WTC11 (cell line): Measurements from ENCODE around the gene PHLPP2. TPM values are rescaled to one million over a fixed set of nuclear protein-coding genes. Genes with fewer than 3 reads are reported as not detected.

Experiments used
- ATAC-seq: fragments of 200-7000 bp; cut with Tn5 transposase; 2 replicates; pipeline ENCODE4 v1.10.0; 2021; ENCODE audit warnings: mild to moderate bottlenecking, moderate library complexity
- CTCF ChIA-PET: fragments of 300-600 bp; sonication (Branson Sonifier 250); formaldehyde crosslinking; loops from one replicate; lab custom pipeline; 2021; ENCODE audit warnings: antibody characterized with exemption; lab: Charles Lee
- POLR2A ChIA-PET: fragments of 350-600 bp; sonication (Branson Sonifier 250); formaldehyde crosslinking; loops from one replicate; lab custom pipeline; 2021; ENCODE audit warnings: antibody characterized with exemption; lab: Charles Lee
- DNase-seq: peaks from one replicate; pipeline ENCODE4 v3.0.0; 2021; ENCODE audit warnings: low spot score
- H3K27ac Mint-ChIP-seq: 2 replicates; pipeline ENCODE4 v1.8.0; 2021; ENCODE audit warnings: mixed read lengths
- H3K27me3 Mint-ChIP-seq: 2 replicates; pipeline ENCODE4 v1.8.0; 2021; ENCODE audit warnings: low read depth, mild to moderate bottlenecking, moderate library complexity, mixed read lengths
- H3K36me3 Mint-ChIP-seq: 2 replicates; pipeline ENCODE4 v1.8.0; 2021; ENCODE audit warnings: mixed read lengths
- H3K4me1 Mint-ChIP-seq: 2 replicates; pipeline ENCODE4 v1.8.0; 2022; ENCODE audit warnings: mixed read lengths
- H3K4me3 Mint-ChIP-seq: 2 replicates; pipeline ENCODE4 v1.8.0; 2021; ENCODE audit warnings: mild to moderate bottlenecking, moderate library complexity, mixed read lengths
- H3K9me3 Mint-ChIP-seq: 2 replicates; pipeline ENCODE4 v1.8.0; 2021; ENCODE audit warnings: mixed read lengths
- ARID4B ChIP-seq: sonication (generic); formaldehyde crosslinking; IDR thresholded peaks from 2 replicates; pipeline ENCODE4 v1.8.0; 2023; ENCODE audit warnings: missing genetic modification reagents, mild to moderate bottlenecking, borderline replicate concordance
- ATF2 ChIP-seq: sonication (generic); formaldehyde crosslinking; IDR thresholded peaks from 2 replicates; pipeline ENCODE4 v1.8.1; 2022; ENCODE audit warnings: low read depth, missing genetic modification reagents, borderline replicate concordance
- CDX4 ChIP-seq: fragments of 250-450 bp; sonication (Bioruptor Pico); IDR thresholded peaks from 2 replicates; pipeline ENCODE4 v1.9.0; 2021; ENCODE audit warnings: moderate library complexity, mild to moderate bottlenecking, inconsistent platforms, borderline replicate concordance
- ERG ChIP-seq: fragments of 250-450 bp; sonication (Bioruptor Pico); IDR thresholded peaks from 2 replicates; pipeline ENCODE4 v1.8.0; 2021; ENCODE audit warnings: mild to moderate bottlenecking
- ETV6 ChIP-seq: sonication (generic); formaldehyde crosslinking; IDR thresholded peaks from 2 replicates; pipeline ENCODE4 v1.8.1; 2022; ENCODE audit warnings: mild to moderate bottlenecking, missing genetic modification reagents
- FOXK1 ChIP-seq: sonication (generic); formaldehyde crosslinking; IDR thresholded peaks from 2 replicates; pipeline ENCODE4 v1.8.0; 2022; ENCODE audit warnings: mild to moderate bottlenecking, moderate library complexity, missing genetic modification reagents
- HMGA2 ChIP-seq: fragments of 250-450 bp; sonication (Bioruptor Pico); IDR thresholded peaks from 2 replicates; pipeline ENCODE4 v1.4.0; 2021; ENCODE audit warnings: mild to moderate bottlenecking, moderate library complexity
- SP1 ChIP-seq: sonication (generic); formaldehyde crosslinking; conservative IDR thresholded peaks from 2 replicates; pipeline ENCODE4 v1.8.1; 2022; ENCODE audit warnings: missing genetic modification reagents
- TCF7 ChIP-seq: sonication (generic); formaldehyde crosslinking; IDR thresholded peaks from 2 replicates; pipeline ENCODE4 v1.8.0; 2022; ENCODE audit warnings: mild to moderate bottlenecking, low read depth, missing genetic modification reagents, moderate library complexity
- TEAD4 ChIP-seq: sonication (generic); formaldehyde crosslinking; IDR thresholded peaks from 2 replicates; pipeline ENCODE4 v1.8.0; 2022; ENCODE audit warnings: mild to moderate bottlenecking, missing genetic modification reagents
- TP53 ChIP-seq: sonication (generic); formaldehyde crosslinking; IDR thresholded peaks from 2 replicates; pipeline ENCODE4 v1.8.1; 2023; ENCODE audit warnings: mild to moderate bottlenecking, missing genetic modification reagents
- USF2 ChIP-seq: sonication (generic); formaldehyde crosslinking; IDR thresholded peaks from 2 replicates; pipeline ENCODE4 v1.8.1; 2023; ENCODE audit warnings: mild to moderate bottlenecking, missing genetic modification reagents, moderate library complexity
- ZNF121 ChIP-seq: sonication (generic); formaldehyde crosslinking; IDR thresholded peaks from 2 replicates; pipeline ENCODE4 v1.8.0; 2023; ENCODE audit warnings: missing genetic modification reagents
- ZNF263 ChIP-seq: sonication (generic); formaldehyde crosslinking; IDR thresholded peaks from 2 replicates; pipeline ENCODE4 v1.8.1; 2022; ENCODE audit warnings: low read depth, mild to moderate bottlenecking, moderate library complexity, missing genetic modification reagents
- ZNF281 ChIP-seq: sonication (generic); formaldehyde crosslinking; IDR thresholded peaks from 2 replicates; pipeline ENCODE4 v1.8.0; 2023; ENCODE audit warnings: mild to moderate bottlenecking, missing genetic modification reagents
- ZNF416 ChIP-seq: fragments of 250-450 bp; sonication (Bioruptor Pico); IDR thresholded peaks from 2 replicates; pipeline ENCODE4 v1.9.0; 2021; ENCODE audit warnings: mild to moderate bottlenecking, inconsistent platforms
- ZNF425 ChIP-seq: fragments of 250-450 bp; sonication (Bioruptor Pico); conservative IDR thresholded peaks from 2 replicates; pipeline ENCODE4 v1.9.0; 2021; ENCODE audit warnings: mild to moderate bottlenecking
- total RNA-seq: library from RNA; stranded (reverse); gene quantifications from 3 replicates; pipeline ENCODE4 v1.2.3, GENCODE V29; 2021

PHLPP2 gene
- total RNA-seq, 1 experiment from 2014 or later: 29.3 TPM

GRCh38 chr16:71723537-71724319 lies 773 bp downstream of the PHLPP2 start (continued):
- TF ChIP-seq CDX4 (CRISPR knock-in tag) (no peak), ZNF263 (CRISPR knock-in tag) (no peak), ZNF121 (no peak), ERG (CRISPR knock-in tag) (no peak), ZNF281 (CRISPR knock-in tag) (no peak), ZNF416 (CRISPR knock-in tag) (0 out of 2 replicates have a peak, but pooled peaks have one; percentile 15), ATF2 (no peak), ZNF425 (CRISPR knock-in tag) (no peak), HMGA2 (no peak)

- ATAC-seq: peak; percentile 65
- ChIA-PET POLR2A (interaction anchor here (0.7 to 2.3 kb wide), 3 partner anchors 11 to 112 kb away, joined by 3 to 5 read pairs (median 4); no protein-coding TSS in a partner anchor), CTCF (interaction anchor here (1.9 kb wide), 1 partner anchor 158 kb away, joined by 6 read pairs; no protein-coding TSS in a partner anchor)
- peaks cover 8% of the 10 kb centered on the region for H3K36me3 Mint-ChIP-seq
- no peaks in the 10 kb centered on the region for H3K9me3 Mint-ChIP-seq
- peaks cover 34% of the 10 kb centered on the region for H3K4me1 Mint-ChIP-seq
- peak overlapping the region; percentile 95 for H3K4me3 Mint-ChIP-seq
- H3K27ac Mint-ChIP-seq: peak overlapping the region; percentile 91
- DNase-seq: peak; percentile 86
- H3K27me3 Mint-ChIP-seq: peaks cover 18% of the 10 kb centered on the region
- TF ChIP-seq SP1 (CRISPR knock-in tag): peak; percentile 28; the same call in 1 of the 2 replicates
- TF ChIP-seq FOXK1 (CRISPR knock-in tag): peak; percentile 68
- TF ChIP-seq USF2: 0 out of 2 replicates have a peak, but pooled peaks have one; percentile 7
- TF ChIP-seq TCF7 (CRISPR knock-in tag): no peak
- 0 out of 2 replicates have a peak, but pooled peaks have one; percentile 16 for TF ChIP-seq TEAD4 (CRISPR knock-in tag)
- TF ChIP-seq ARID4B (CRISPR knock-in tag): peak; percentile 43; the same call in 1 of the 2 replicates
- TF ChIP-seq ETV6 (CRISPR knock-in tag): 0 out of 2 replicates have a peak, but pooled peaks have one; percentile 20
- 0 out of 2 replicates have a peak, but pooled peaks have one; percentile 65 for TF ChIP-seq TP53 (CRISPR knock-in tag)
Measured at GRCh38 chr16:71722801-71723536, 1.5 kb downstream of the PHLPP2 start.
